ENCODE data around the gene SERPINA5.

SERPINA5 gene

GRCh38 chr14:94613720-94614644, 32.8 kb downstream of the SERPINA5 start:
- TF ChIP-seq GATA3 (IDR thresholded peaks at IDR 0.05; ENCODE audit: low read depth, low read length) (no peak), GATA2 (IDR thresholded peaks at IDR 0.05; ENCODE audit: low read depth, low read length) (no peak)

GRCh38 chr14:94614802-94615201, 33.6 kb downstream of the SERPINA5 start:
- no peak for TF ChIP-seq GATA2 (IDR thresholded peaks at IDR 0.05; ENCODE audit: low read depth, low read length)
- no peak for TF ChIP-seq GATA3 (IDR thresholded peaks at IDR 0.05; ENCODE audit: low read depth, low read length)

- TF ChIP-seq GATA2 (IDR thresholded peaks at IDR 0.05; ENCODE audit: low read depth, low read length) (no peak), GATA3 (IDR thresholded peaks at IDR 0.05; ENCODE audit: low read depth, low read length) (no peak)
Measured at GRCh38 chr14:94615254-94615653, 34.0 kb downstream of the SERPINA5 start.

GRCh38 chr14:94615823-94616570, 34.8 kb downstream of the SERPINA5 start:
- no peak for TF ChIP-seq GATA2 (IDR thresholded peaks at IDR 0.05; ENCODE audit: low read depth, low read length)
- TF ChIP-seq GATA3 (IDR thresholded peaks at IDR 0.05; ENCODE audit: low read depth, low read length) = no peak

- TF ChIP-seq GATA3 (IDR thresholded peaks at IDR 0.05; ENCODE audit: low read depth, low read length) (no peak), GATA2 (IDR thresholded peaks at IDR 0.05; ENCODE audit: low read depth, low read length) (no peak)
Measured at GRCh38 chr14:94617366-94617941, 36.2 kb downstream of the SERPINA5 start.

GRCh38 chr14:94617988-94618822, 37.0 kb downstream of the SERPINA5 start:
- TF ChIP-seq GATA2 (IDR thresholded peaks at IDR 0.05; ENCODE audit: low read depth, low read length) (no peak), GATA3 (IDR thresholded peaks at IDR 0.05; ENCODE audit: low read depth, low read length) (no peak)

GRCh38 chr14:94619297-94619696, 38.1 kb downstream of the SERPINA5 start:
- no peak for TF ChIP-seq GATA2 (IDR thresholded peaks at IDR 0.05; ENCODE audit: low read depth, low read length)
- no peak for TF ChIP-seq GATA3 (IDR thresholded peaks at IDR 0.05; ENCODE audit: low read depth, low read length)

- TF ChIP-seq GATA2 (IDR thresholded peaks at IDR 0.05; ENCODE audit: low read depth, low read length) (no peak), GATA3 (IDR thresholded peaks at IDR 0.05; ENCODE audit: low read depth, low read length) (no peak)
Measured at GRCh38 chr14:94620597-94620996, 39.4 kb downstream of the SERPINA5 start.

GRCh38 chr14:94621358-94622134, 40.3 kb downstream of the SERPINA5 start:
- no peak for TF ChIP-seq GATA3 (IDR thresholded peaks at IDR 0.05; ENCODE audit: low read depth, low read length)
- no peak for TF ChIP-seq GATA2 (IDR thresholded peaks at IDR 0.05; ENCODE audit: low read depth, low read length)

- TF ChIP-seq GATA3 (IDR thresholded peaks at IDR 0.05; ENCODE audit: low read depth, low read length) = no peak
- no peak for TF ChIP-seq GATA2 (IDR thresholded peaks at IDR 0.05; ENCODE audit: low read depth, low read length)
Measured at GRCh38 chr14:94622653-94623421, 41.6 kb downstream of the SERPINA5 start.

- TF ChIP-seq GATA2 (IDR thresholded peaks at IDR 0.05; ENCODE audit: low read depth, low read length) (no peak), GATA3 (IDR thresholded peaks at IDR 0.05; ENCODE audit: low read depth, low read length) (no peak)
Measured at GRCh38 chr14:94623422-94623809, 42.2 kb downstream of the SERPINA5 start.

- TF ChIP-seq GATA3 (IDR thresholded peaks at IDR 0.05; ENCODE audit: low read depth, low read length) (no peak), GATA2 (IDR thresholded peaks at IDR 0.05; ENCODE audit: low read depth, low read length) (no peak)
Measured at GRCh38 chr14:94623856-94624499, 42.8 kb downstream of the SERPINA5 start.
